ENCODE measurements around the gene ZNF280A.
"Not testable (repeated sequence)": the region's sequence is repeated elsewhere in the genome, so short reads cannot be mapped to it uniquely, and the experiment has no call there.

The ZNF280A gene

DNA sequence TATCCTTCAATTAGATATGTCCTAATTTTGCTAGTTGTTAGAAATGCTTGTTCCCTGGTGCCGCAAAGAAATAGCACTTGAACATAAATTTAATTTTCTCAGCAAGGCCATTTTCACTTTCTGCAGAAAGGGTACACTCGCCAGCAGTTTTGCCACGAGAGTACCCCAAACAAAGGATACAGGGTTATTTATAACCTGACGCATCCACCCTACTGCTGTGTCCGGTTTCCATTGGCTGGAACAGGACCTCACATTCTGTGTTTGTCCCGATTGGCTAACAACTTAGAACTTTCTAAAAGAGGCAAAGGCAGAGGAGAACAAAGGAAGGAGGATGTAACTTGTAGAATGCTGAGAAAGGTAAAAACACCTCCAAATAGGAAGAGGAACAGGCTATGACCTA lies 10.2 kb downstream of the ZNF280A start:
- DNase-seq: not testable (repeated sequence)

DNA sequence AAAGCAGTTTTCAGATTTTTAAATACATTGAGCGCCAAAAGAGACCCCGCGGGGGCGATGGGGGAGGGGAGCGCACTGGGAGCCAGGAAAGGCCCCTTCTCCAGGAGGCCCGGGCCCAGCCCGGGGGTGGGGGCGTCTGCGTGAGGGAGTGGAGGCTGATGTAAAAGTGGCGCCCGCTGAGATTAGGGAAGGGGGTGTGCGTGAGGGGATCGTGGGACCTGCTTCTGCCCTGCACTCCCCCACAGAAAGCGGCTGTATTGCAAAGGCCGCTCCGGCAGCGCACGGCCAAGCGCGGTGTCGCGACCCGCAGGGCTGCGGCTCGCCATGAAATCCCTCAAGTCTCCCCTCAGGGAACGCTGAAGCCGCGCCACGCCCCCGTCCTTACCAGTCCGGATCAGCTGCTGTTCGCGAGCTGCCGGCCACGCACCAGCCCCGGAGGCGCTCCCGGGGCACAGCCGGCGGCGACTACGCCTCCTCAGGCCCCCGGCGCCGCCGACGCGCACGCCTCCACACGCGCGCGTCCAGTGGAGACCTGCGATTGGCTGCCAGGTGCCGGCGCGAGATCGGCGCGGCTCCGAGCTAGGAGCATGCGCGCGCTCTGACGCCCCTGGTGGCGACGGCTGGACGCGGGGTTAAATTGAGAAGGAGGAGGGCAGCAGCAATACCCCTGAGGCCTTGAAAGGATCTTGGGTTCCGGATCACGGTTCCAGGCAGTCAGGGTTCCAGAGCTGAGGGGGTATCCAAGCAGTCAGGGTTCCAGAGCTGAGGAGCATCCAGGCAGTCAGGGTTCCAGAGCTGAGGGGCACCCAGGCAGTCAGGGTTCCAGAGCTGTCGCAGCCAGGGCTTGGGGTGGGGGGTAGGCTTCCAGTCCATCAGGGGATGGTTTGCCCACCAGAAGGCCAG lies 11.5 kb downstream of the ZNF280A start, which contains the start of gene ZNF280B:
Gene ZNF280B, minus strand, starts transcription at position 469 of the 903 bp plus-strand sequence. CDS start 19,344 bp downstream, outside the sequence.
- peak; percentile 82 to 89 for DNase-seq

DNA sequence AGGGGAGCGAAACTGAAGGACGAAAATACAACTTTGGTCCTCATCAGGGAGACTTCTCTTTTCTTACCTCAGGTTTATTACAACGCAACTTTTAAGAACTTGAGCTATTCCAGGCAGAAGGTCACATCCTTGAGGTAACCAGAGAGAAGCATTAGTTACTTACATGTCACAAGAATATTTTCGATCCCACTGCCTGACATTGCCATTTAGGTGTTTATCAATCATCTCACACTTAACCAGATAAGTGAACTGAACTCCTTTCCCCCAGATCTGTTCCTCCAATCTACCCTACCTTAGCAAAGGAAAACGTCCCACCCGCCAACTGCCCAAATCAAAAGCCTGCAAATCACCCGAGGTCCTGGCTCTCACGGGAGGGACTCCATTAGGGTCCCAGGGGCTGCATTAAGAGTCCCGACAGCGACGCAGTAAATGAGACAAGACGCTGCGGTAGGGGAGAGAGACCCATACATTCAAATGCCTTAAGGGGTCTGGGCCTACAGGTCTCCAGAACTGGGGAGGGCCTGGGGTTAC lies 12.3 kb downstream of the ZNF280A start:
- no peak for DNase-seq

DNA sequence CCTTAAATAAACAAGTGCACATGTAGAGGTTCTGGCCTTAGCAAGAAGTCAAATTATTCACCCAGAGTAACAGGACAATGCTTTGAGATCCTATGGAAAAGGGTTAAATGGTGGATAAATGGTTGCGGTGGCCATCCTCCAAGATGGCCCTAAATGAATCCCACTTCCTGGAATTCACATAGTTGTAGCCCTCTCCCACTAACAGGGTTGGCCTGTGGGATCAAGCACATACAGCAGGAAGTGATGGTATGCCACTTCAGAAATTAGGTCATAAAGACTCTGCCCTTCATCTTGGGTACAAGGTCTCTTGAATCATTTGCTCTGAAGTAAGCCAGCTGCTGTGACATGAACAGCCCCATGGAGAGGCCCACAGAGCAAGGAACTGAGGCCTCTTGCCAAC lies 13.3 kb downstream of the ZNF280A start:
- no peak for DNase-seq

DNA sequence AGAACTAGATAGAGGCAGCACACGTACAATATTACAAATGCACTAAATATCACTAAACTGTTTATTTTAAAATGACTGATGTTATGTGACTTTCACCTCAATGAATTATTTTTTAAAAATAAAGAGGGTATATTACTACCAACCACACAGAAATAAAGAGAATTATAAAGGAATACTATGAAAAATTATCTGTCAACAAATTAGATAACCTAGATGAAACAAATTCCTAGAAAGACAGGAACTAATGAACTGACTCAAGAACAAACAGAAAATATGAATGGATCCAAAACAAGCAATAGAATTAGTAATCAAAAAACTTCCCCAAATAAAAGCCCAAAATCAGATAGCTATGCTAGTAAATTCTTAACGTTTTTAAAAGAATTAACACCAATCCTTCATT lies 21.8 kb downstream of the ZNF280A start:
- DNase-seq: no peak

DNA sequence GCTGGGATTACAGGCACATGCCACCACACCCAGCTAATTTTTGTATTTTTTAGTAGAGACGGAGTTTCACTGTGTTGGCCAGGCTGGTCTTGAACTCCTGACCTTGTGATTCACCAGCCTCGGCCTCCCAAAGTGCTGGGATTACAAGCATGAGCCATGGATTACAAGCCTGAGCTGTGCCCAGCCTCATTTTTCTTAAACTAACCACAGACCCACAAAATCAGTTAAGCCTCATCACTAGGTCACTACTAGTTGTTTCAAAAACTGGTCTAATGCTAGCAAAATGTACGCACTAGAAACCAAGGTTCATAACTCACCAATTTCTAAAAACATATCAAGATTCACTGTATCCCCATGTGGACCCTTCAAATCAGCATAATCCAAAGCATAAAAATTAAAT lies 28.5 kb downstream of the ZNF280A start:
- not testable (repeated sequence) for DNase-seq

DNA sequence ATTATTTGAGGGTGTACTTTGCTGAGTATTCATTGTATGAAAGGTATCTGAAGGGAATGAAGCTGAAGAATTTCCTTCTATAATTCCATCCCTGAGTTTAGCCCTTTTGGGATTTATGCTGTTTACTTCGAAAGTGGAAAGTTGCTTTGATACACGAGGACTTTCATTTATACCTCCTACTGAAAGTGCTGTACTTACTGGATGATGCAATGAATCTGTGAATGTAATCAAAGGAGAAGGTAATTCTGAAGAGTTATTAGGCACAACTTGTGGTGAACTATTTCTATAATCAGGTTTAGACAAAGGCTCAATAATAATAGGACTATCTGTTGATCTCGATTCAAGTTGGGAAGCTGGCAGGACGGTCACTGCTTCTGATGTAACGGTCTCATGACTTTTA lies 31.3 kb downstream of the ZNF280A start:
- DNase-seq: no peak

DNA sequence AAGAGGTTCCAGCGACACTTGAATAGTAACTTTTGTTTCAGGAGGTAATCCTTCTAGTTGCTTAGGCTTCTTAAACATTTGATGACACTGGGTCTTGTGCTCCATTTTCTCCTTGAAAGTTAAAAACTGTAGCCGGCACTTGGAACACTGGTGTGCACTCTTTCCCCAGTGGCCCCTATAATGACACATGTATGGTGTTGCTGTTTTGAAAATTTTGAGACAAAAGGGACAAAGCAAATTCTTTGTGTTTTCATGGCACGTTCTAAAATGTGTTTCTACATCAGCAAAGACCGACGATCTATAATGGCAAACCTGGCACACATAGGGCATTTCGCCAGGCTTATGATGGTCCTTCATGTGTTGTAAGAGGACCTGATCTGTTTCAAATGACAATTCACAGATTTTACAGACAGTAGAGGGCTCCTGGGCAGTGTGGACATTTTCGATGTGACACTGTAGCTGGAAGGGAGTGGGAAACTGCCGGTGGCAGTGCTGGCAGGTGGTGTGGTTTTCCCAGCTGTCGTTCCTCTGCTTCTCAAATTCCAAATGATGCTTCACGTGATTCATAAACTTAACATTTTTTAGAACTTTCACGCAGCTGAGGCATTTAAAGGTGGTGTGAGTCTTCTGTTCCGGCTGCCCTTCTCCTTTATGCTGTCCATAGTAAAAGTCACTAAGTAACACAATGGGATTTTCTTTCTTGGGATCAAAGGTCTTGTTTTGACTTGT lies 32.0 kb downstream of the ZNF280A start:
- no peak for DNase-seq

DNA sequence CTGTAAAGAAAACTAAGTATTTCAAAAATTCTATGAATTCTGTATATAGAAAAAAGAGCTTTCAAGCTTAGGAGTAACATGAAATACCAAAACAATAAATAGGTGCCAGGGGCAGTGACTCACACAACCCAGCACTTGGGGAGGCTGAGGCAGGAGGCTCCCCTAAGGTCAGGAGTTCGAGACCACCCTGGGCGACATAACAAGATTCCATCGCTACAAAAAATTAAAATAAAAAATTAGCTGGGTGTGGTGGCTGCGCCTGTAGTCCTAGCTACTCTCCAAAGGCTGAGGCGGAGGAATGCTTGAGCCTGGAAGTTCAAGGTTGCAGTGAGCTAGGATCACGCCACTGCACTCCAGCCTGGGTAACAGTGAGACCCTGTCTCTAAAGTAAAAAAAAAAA lies 33.0 kb downstream of the ZNF280A start:
- no peak for DNase-seq

DNA sequence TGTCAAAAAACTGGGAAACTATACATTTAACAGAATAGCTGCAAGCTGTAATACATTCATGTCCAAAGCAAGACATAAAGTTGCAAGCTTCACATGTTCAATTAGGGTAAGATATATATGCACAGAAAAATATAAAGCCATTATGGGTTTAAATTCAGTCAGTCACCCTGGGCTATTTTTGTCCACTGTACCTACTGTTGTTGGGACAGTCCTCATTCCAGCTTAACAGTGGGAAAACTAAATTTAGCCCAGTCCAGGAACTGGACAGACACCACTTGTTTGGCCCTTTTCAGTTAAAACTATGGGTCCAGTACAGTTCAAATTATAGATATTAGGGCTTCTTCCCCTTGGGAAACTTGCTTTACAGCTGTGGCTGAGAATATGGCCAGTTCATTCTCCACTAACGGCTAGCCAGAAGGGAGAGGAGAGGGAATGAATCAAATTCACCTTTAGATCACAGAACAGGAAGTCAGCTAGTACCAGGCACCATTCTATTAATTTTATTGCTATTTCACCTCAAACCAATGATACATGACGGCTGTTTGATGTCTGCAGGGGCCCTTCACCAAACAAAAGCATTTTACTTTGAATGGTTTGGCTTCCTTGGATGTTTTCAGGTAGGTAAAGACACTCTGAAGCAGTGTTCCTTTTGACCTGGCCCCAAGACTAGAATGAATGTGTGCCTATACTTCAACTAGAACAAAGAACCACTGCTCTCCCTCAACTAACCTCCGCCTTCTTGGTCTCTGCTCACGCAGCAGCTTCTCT lies 33.8 kb downstream of the ZNF280A start:
- DNase-seq: no peak

DNA sequence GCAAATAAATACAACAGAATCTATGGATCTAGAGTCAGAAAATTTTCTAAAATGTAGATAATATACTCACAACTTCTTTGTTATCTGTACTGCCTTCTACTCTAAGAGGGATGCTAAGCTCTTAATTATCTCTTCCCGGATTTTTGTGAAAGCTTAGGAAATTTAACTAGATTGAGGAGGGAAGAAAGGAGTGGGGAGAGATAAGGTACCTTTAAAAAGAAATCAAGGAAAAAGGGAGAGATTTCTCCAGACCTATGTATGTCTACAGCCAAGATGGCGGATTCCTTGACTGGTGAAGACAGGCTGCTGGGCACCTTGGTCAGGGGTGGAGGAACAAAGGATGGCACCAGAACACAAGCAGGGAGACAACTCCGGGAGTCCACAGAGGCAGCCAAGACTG lies 34.5 kb downstream of the ZNF280A start:
- no peak for DNase-seq

DNA sequence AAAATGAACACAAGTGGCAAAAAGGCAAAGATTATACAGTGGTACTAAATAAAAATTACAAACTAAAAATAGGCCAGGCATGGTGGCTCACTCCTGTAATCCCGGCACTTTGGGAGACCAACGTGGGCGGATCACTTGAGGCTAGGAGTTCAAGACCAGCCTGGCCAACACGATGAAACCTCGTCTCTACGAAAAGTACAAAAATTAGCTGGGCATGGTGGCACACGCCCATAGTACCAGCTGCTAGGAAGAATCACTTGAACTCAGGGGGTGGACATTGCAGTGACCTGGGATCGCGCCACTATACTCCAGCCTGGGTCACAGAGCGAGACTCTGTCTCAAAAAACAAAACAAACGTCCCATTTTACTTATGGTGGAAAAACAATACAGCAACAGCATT lies 36.0 kb downstream of the ZNF280A start:
- DNase-seq: no peak

DNA sequence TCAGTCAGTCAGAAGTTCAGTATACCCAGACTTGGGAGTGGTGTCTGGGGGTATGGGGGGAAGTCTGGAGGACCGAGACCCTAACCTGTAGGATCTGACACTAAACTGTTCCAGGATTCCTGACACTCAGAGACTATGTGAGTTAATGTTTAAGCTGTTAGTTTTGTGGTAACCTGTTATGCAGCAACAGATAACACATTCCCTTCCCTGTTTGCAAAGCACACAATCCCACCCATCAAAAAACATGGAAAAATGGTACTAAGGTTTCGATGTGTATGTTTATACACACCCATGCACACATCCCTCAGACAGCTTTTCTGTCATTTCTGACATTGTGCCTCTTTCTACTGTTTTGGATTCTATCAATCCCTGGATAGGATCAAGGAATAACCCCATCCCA lies 39.1 kb downstream of the ZNF280A start:
- no peak for DNase-seq

DNA sequence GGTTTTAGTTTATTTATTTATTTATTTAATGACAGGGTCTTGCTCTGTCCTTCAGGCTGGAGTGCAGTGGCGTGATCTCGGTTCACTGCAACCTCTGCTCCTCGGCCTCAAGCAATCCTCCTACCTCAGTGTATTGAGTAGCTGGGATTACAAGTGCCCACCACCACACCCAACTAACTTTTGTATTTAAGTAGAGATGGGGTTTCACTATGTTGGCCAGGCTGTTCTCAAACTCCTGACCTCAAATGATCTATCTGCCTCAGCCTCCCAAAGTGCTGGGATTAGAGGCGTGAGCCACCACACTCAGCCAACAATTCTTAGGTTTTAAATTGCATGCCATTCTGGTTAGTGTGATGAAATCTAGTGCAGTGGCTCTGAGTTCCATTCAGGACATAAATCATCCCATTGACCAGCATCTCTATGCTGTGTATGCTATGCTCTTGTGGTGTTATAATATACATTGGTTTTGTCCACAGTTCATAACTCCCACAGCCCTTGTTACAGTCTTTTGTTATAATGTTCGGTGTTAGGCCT lies 40.0 kb downstream of the ZNF280A start:
- DNase-seq: no peak

DNA sequence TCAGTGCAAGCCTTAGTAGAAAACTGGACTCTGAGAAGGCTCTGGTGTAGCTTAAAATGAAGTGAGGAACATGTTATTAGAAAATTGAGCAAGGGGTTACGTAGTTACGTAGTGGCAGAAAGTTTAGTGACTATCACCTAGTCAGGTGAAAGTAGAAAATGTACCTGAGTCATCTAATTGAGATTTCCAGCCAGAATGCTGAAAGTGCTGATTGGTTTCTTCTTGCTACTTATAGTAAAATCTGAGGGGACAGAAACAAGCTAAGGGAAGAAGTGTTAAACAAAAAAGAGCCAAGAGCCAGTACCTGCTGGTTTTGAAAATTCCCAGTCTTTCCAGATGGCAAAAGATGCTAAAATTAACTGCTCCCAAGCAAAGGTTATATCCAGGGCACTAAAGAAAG lies 41.0 kb downstream of the ZNF280A start:
- DNase-seq: no peak

DNA sequence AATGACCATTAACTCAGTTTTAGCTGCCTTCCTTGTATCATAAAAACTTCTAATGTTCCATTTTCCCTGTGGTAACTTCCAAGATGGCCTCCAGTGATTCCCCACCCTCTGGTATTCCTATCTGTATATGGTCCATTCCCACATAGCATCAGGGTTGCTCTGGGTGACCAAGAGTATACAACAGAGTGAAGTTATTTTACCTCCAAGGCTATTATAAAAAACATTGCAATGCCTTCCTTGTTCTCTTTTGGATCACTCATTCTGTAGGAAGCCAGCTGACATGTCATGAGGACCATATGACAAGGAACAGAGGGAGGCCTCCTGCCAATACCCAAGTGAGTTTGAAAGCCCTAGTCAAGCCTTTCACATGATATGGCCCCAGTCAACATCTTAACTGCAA lies 41.6 kb downstream of the ZNF280A start:
- no peak for DNase-seq

DNA sequence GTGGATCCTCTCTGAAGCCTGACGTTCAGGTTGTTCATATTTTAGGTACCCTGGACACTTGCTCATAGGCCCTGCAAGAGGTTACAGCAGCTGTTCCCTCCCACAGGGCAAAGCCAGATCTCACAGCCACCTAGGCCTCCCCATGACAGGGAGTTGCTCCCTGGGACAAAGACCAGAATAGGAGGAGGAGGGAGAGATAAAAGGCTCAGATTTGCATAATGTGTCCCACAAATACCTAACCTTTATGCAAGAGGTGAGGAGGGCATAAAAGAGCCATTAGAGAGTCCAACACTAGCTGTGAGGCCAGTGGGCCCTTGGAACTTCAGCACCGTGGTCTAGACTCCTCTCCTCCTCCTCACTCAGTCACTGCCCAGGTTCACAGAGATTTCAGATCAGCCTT lies 45.3 kb downstream of the ZNF280A start:
- DNase-seq: no peak

DNA sequence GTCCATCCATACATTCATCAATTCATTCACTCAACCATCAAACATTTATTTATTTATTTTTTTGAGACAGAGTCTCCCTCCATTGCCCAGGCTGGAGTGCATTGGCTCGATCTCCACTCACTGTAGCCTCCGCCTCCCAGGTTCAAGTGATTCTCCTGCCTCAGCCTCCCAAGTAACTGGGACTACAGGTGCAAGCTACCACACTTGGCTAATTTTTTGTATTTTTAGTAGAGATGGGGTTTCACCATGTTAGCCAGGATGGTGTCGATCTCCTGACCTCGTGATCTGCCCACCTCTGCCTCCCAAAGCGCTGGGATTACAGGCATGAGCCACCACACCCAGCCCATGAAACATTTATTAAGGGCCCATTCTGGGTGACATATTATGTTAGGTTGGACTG lies 49.0 kb downstream of the ZNF280A start:
- DNase-seq: not testable (repeated sequence)

DNA sequence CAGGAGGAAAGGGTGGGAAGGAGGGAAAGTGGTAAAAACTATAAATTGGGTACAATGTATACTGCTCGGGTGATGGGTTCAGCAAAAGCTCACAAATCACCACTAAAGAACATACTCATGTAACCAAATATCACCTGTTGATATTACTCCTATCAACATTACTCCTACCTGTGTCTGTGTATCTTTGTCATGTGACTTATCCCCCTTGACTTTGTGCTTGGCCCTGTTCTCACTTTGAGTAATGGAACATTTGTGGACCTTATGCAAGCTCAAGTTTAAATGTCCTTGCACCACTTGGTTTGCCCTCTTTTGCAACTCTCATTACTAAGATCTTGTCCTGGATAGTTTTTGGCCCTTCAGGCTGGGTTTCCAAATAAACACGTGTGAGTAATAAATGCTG lies 50.5 kb downstream of the ZNF280A start:
- DNase-seq: no peak

DNA sequence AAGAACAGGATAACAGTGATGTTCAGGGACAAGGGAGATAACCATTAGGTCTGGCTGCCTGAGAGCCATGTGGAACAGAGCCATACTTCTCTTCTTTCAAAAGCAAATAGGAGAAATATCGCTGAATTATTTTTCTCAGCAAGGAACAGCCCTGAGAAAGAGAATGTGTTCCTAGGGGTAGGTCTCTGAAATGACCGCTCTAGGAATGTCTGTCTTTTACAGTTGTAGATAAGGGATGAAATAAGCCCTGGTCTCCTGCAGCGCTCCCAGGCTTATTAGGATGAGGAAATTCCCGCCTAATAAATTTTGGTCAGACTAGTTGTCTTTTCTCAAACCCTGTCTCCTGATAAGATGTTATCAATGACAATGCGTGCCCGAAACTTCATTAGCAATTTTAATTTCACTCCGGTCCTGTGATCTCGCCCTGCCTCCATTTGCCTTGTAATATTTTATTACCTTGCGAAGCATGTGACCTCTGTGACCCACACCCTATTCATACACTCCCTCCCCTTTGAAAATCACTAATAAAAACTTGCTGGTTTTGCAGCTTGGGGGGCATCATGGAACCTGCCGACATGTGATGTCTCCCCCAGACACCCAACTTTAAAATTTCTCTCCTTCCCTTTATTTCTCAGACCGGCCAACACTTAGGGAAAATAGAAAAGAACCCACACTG lies 51.1 kb downstream of the ZNF280A start:
- not testable (repeated sequence) for DNase-seq

DNA sequence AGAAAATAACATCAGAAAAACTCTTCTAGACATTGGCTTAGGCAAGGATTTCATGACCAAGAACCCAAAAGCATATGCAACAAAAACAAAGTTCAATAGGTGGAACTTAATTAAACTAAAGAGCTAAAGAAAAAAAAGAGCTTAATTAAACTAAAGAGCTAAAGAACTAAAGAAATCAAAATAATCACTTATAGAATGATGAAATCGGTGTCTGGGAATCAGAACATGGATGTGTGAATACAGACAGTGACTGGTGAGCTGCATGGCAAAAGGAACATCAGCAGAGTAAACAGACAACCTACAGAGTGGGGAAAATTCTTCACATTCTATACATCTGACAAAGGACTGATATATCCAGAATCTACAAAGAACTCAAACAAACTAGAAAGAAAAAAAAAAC lies 53.0 kb downstream of the ZNF280A start:
- DNase-seq: no peak

DNA sequence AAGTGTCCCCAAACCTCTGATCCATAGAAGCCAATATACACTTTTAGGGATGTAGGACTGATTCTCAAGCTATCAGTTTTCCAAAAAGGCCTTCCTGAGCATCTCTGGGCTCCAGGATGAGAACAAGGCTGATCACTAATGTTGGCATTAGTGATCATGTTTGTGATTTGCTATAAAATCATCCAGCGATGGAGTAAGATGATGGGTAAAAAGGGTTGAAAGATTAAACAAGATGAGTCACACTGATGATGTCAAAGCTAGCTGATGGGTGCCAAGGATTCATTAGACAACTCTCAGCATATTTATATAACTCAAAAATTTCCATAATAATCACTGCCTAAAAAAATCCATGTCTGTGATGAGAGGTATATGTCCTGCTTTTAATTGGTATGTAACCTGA lies 54.3 kb downstream of the ZNF280A start:
- no peak for DNase-seq
